ENCODE data around the gene PPP1R12C. TPM values are rescaled to one million over a fixed set of nuclear protein-coding genes. Genes with fewer than 3 reads are reported as not detected.

Gene PPP1R12C
- total RNA-seq (ENCODE audit: low replicate concordance) = 17.8 and 30.4 TPM in 2 replicates

GRCh38 chr19:55116859-55117662 is at the start of gene PPP1R12C:
TSS of gene PPP1R12C (minus strand) at chr19:55117637. CDS start at chr19:55117543, 94 bp downstream.

GRCh38 chr19:55166530-55167268 is 49.3 kb upstream of the PPP1R12C start, which contains the start of gene DNAAF3:
TSS of gene DNAAF3 (minus strand) at chr19:55166613. CDS start at chr19:55166413, 200 bp downstream.

GRCh38 chr19:55157064-55157908 is 39.8 kb upstream of the PPP1R12C start, which contains the start of gene TNNI3:
TSS of gene TNNI3 (minus strand) at chr19:55157732. CDS start at chr19:55157589, 143 bp downstream.

GRCh38 chr19:55149078-55150003 is 31.9 kb upstream of the PPP1R12C start, which contains the start of gene TNNT1:
TSS of gene TNNT1 (minus strand) at chr19:55149206. CDS start at chr19:55147157, 2,049 bp downstream.

GRCh38 chr19:55075371-55075998 is 42.0 kb downstream of the PPP1R12C start, which contains the start of gene EPS8L1:
TSS of gene EPS8L1 (plus strand) at chr19:55075869. CDS start at chr19:55076445, 576 bp downstream.

GRCh38 chr19:55062735-55063491 is 54.5 kb downstream of the PPP1R12C start, which contains the start of gene RDH13:
TSS of gene RDH13 (minus strand) at chr19:55063148. CDS start at chr19:55063032, 116 bp downstream.

Other genes with a start within 250 kb of the PPP1R12C start
- gene FCAR, start 243.4 kb downstream of the PPP1R12C start, total RNA-seq (ENCODE audit: low replicate concordance) = not detected in 2 replicates
- not detected in 2 replicates for gene NCR1, start 211.5 kb downstream of the PPP1R12C start, total RNA-seq (ENCODE audit: low replicate concordance)
- not detected in 2 replicates for gene NLRP7, start 170.1 kb downstream of the PPP1R12C start, total RNA-seq (ENCODE audit: low replicate concordance)
- gene NLRP2, start 151.3 kb downstream of the PPP1R12C start, total RNA-seq (ENCODE audit: low replicate concordance) = 0.15 and 0.47 TPM in 2 replicates
- not detected in 2 replicates for gene GP6, start 79.4 kb downstream of the PPP1R12C start, total RNA-seq (ENCODE audit: low replicate concordance)
- gene RDH13, start 54.5 kb downstream of the PPP1R12C start, total RNA-seq (ENCODE audit: low replicate concordance) = 7.1 and 11.2 TPM in 2 replicates
- gene EPS8L1, start 41.8 kb downstream of the PPP1R12C start, total RNA-seq (ENCODE audit: low replicate concordance) = 1.4 TPM in 1 of 2 replicates, not detected in the other
- 1.4 and 2.5 TPM in 2 replicates for gene TNNT1, start 31.6 kb upstream of the PPP1R12C start, total RNA-seq (ENCODE audit: low replicate concordance)
- not detected in 2 replicates for gene TNNI3, start 40.1 kb upstream of the PPP1R12C start, total RNA-seq (ENCODE audit: low replicate concordance)
- gene DNAAF3, start 49.0 kb upstream of the PPP1R12C start, total RNA-seq (ENCODE audit: low replicate concordance) = 0.23 and 0.30 TPM in 2 replicates
- under 0.01 TPM in 1 of 2 replicates, not detected in the other for gene SYT5, start 62.7 kb upstream of the PPP1R12C start, total RNA-seq (ENCODE audit: low replicate concordance)
- 2.5 and 3.9 TPM in 2 replicates for gene PTPRH, start 91.9 kb upstream of the PPP1R12C start, total RNA-seq (ENCODE audit: low replicate concordance)
- 0.98 and 1.2 TPM in 2 replicates for gene TMEM86B, start 111.1 kb upstream of the PPP1R12C start, total RNA-seq (ENCODE audit: low replicate concordance)
- gene PPP6R1, start 141.4 kb upstream of the PPP1R12C start, total RNA-seq (ENCODE audit: low replicate concordance) = 18.2 and 30.9 TPM in 2 replicates
- 18.0 and 25.8 TPM in 2 replicates for gene HSPBP1, start 162.5 kb upstream of the PPP1R12C start, total RNA-seq (ENCODE audit: low replicate concordance)
- 6.9 and 11.3 TPM in 2 replicates for gene BRSK1, start 166.4 kb upstream of the PPP1R12C start, total RNA-seq (ENCODE audit: low replicate concordance)
- not detected in 2 replicates for gene TMEM150B, start 207.7 kb upstream of the PPP1R12C start, total RNA-seq (ENCODE audit: low replicate concordance)
- 5.8 and 10.8 TPM in 2 replicates for gene KMT5C, start 222.2 kb upstream of the PPP1R12C start, total RNA-seq (ENCODE audit: low replicate concordance)
- not detected in 2 replicates for gene COX6B2, start 237.1 kb upstream of the PPP1R12C start, total RNA-seq (ENCODE audit: low replicate concordance)
- gene GARIN5B, start 245.6 kb upstream of the PPP1R12C start, total RNA-seq (ENCODE audit: low replicate concordance) = not detected in 2 replicates

All from smooth muscle cell of the coronary artery (primary cell).